ENCODE results near the gene DIAPH3. TPM values are rescaled to one million over a fixed set of nuclear protein-coding genes. Genes with fewer than 3 reads are reported as not detected.

DIAPH3 gene
- total RNA-seq, 1 experiment from 2014 or later = 62.3 TPM

DNA sequence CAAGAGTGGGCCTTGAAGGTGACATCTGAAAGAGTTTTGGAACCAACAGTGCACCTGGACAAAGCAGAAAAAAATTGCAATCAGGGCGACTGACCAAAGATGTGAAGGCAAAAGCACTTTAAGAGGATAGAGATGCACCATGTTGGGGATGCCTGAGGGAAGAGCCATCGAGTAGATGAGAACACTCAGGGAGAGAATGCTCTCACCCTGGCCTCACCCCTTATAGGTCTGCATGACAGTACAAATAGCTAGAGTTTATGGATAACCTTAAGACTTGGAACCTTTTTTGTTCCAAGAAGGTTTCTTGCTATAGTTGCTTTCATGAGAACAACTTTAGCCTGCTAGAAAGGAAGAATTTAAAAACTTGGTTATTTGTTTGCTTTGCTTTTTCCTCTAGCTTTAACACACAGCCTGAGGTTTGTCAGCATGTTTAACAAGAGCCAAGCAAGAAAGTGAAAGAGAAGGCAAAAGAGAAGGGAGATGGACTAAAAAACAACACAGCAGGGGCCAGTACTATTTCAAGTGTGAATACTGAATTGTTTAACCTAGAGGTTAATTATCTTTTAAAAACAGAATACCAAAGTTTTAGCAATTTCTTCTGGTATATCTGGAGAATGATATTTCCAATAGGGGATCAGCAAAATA is 418.9 kb downstream of the DIAPH3 start:
- peak overlapping the region; percentile 55 for H3K27ac ChIP-seq (ENCODE audit: low read depth, low read length, poor library complexity, severe bottlenecking)
- DNase-seq (ENCODE audit: low spot score) = no peak
- TF ChIP-seq EZH2 (IDR thresholded peaks at IDR 0.05; ENCODE audit: borderline replicate concordance, low read depth, low read length, poor library complexity, severe bottlenecking) = no peak
- TF ChIP-seq, protein P1, sequence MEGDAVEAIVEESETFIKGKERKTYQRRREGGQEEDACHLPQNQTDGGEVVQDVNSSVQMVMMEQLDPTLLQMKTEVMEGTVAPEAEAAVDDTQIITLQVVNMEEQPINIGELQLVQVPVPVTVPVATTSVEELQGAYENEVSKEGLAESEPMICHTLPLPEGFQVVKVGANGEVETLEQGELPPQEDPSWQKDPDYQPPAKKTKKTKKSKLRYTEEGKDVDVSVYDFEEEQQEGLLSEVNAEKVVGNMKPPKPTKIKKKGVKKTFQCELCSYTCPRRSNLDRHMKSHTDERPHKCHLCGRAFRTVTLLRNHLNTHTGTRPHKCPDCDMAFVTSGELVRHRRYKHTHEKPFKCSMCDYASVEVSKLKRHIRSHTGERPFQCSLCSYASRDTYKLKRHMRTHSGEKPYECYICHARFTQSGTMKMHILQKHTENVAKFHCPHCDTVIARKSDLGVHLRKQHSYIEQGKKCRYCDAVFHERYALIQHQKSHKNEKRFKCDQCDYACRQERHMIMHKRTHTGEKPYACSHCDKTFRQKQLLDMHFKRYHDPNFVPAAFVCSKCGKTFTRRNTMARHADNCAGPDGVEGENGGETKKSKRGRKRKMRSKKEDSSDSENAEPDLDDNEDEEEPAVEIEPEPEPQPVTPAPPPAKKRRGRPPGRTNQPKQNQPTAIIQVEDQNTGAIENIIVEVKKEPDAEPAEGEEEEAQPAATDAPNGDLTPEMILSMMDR (conservative IDR thresholded peaks at IDR 0.05; ENCODE audit: low read depth, low read length) = no peak
- no peaks in the 10 kb centered on the region for H3K9me3 ChIP-seq (ENCODE audit: low read depth, low read length, poor library complexity, severe bottlenecking)
- intact Hi-C loops (cut with micrococcal nuclease; ENCODE audit: unreplicated experiment) = no loop called here
- CTCF ChIA-PET = no interaction called here
- no peaks in the 10 kb centered on the region for H3K36me3 ChIP-seq (ENCODE audit: insufficient read depth, low read length, poor library complexity, severe bottlenecking)
- no peak overlapping the region for H3K4me3 ChIP-seq (ENCODE audit: low read depth, low read length, poor library complexity, severe bottlenecking)
- POLR2A ChIA-PET (ENCODE audit: low non-redundant PET) = no interaction called here
- no TSS peak for BruUV-seq (replicated peaks)
- H3K4me1 ChIP-seq (ENCODE audit: insufficient read depth, low read length, poor library complexity, severe bottlenecking) = peaks cover 28% of the 10 kb centered on the region
- no peaks in the 10 kb centered on the region for H3K27me3 ChIP-seq (replicated peaks; ENCODE audit: insufficient read depth, low read depth, low read length, poor library complexity)

GRCh38 chr13:59743195-59743594 is 420.5 kb downstream of the DIAPH3 start:
- no peak overlapping the region for H3K27ac ChIP-seq (ENCODE audit: low read depth, low read length, poor library complexity, severe bottlenecking)
- no peak overlapping the region for H3K4me3 ChIP-seq (ENCODE audit: low read depth, low read length, poor library complexity, severe bottlenecking)
- intact Hi-C loops (cut with micrococcal nuclease; ENCODE audit: unreplicated experiment) = no loop called here
- ChIA-PET CTCF (no interaction called here), POLR2A (ENCODE audit: low non-redundant PET) (no interaction called here)
- no TSS peak for BruUV-seq (replicated peaks)
- no peak for DNase-seq (ENCODE audit: low spot score)
- H3K9me3 ChIP-seq (ENCODE audit: low read depth, low read length, poor library complexity, severe bottlenecking) = no peaks in the 10 kb centered on the region
- peaks cover 25% of the 10 kb centered on the region for H3K4me1 ChIP-seq (ENCODE audit: insufficient read depth, low read length, poor library complexity, severe bottlenecking)
- no peaks in the 10 kb centered on the region for H3K27me3 ChIP-seq (replicated peaks; ENCODE audit: insufficient read depth, low read depth, low read length, poor library complexity)
- H3K36me3 ChIP-seq (ENCODE audit: insufficient read depth, low read length, poor library complexity, severe bottlenecking) = no peaks in the 10 kb centered on the region
- no peak for TF ChIP-seq EZH2 (IDR thresholded peaks at IDR 0.05; ENCODE audit: borderline replicate concordance, low read depth, low read length, poor library complexity, severe bottlenecking)
- TF ChIP-seq, protein P1 (conservative IDR thresholded peaks at IDR 0.05; ENCODE audit: low read depth, low read length) = no peak

DNA sequence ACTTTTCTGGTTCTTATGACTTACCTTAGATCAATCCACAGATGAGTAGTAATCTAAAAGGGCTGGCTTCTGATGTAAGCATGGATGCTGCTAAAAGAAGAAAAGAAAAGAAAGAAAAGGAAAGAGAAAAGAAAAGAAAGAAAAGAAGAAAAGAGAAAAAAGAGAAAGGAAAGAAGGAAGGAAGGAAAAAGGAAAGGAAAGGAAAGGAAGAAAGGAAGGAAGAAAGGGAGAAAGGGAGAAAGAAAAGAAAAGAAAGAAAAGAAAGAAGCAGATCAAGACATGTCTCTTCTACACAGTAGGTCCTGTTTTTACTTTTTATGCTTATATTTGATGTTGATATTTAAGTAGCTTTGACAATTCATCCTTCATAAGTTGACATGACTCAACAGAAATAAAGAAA is 421.3 kb downstream of the DIAPH3 start:
- ChIA-PET CTCF (no interaction called here), POLR2A (ENCODE audit: low non-redundant PET) (no interaction called here)
- DNase-seq (ENCODE audit: low spot score) = no peak
- Histone ChIP-seq H3K36me3 (ENCODE audit: insufficient read depth, low read length, poor library complexity, severe bottlenecking) (no peaks in the 10 kb centered on the region), H3K4me1 (ENCODE audit: insufficient read depth, low read length, poor library complexity, severe bottlenecking) (peaks cover 19% of the 10 kb centered on the region), H3K4me3 (ENCODE audit: low read depth, low read length, poor library complexity, severe bottlenecking) (no peak overlapping the region), H3K27me3 (replicated peaks; ENCODE audit: insufficient read depth, low read depth, low read length, poor library complexity) (no peaks in the 10 kb centered on the region), H3K9me3 (ENCODE audit: low read depth, low read length, poor library complexity, severe bottlenecking) (no peaks in the 10 kb centered on the region), H3K27ac (ENCODE audit: low read depth, low read length, poor library complexity, severe bottlenecking) (no peak overlapping the region)
- no TSS peak for BruUV-seq (replicated peaks)
- TF ChIP-seq, protein P1 (conservative IDR thresholded peaks at IDR 0.05; ENCODE audit: low read depth, low read length) = no peak
- TF ChIP-seq EZH2 (IDR thresholded peaks at IDR 0.05; ENCODE audit: borderline replicate concordance, low read depth, low read length, poor library complexity, severe bottlenecking) = no peak
- intact Hi-C loops (cut with micrococcal nuclease; ENCODE audit: unreplicated experiment) = no loop called here

Measured in A673 (cell line).